ENCODE measurements around the gene METTL3.

GRCh38 chr14:21521501-21521900 is 10.4 kb upstream of the METTL3 start:
- TF ChIP-seq POLR2A (IDR thresholded peaks at IDR 0.05) (no peak), CTCF (IDR thresholded peaks at IDR 0.05) (no peak), POLR2AphosphoS5 (IDR thresholded peaks at IDR 0.05) (no peak)
